ENCODE measurements around the gene RAPGEF5. TPM values are rescaled to one million over a fixed set of nuclear protein-coding genes. Genes with fewer than 3 reads are reported as not detected.

The RAPGEF5 gene
- total RNA-seq, 2 donors from 2014 or later: 19.4 to 32.5 TPM

- Histone ChIP-seq H3K4me1 (no peaks in the 10 kb centered on the region), H3K27ac (no peak overlapping the region), H3K9me3 (no peaks in the 10 kb centered on the region), H3K4me3 (no peak overlapping the region), H3K36me3 (no peaks in the 10 kb centered on the region), H3K27me3 (no peaks in the 10 kb centered on the region)
- DNase-seq (ENCODE audit: low spot score): no peak
- TF ChIP-seq, protein P1, sequence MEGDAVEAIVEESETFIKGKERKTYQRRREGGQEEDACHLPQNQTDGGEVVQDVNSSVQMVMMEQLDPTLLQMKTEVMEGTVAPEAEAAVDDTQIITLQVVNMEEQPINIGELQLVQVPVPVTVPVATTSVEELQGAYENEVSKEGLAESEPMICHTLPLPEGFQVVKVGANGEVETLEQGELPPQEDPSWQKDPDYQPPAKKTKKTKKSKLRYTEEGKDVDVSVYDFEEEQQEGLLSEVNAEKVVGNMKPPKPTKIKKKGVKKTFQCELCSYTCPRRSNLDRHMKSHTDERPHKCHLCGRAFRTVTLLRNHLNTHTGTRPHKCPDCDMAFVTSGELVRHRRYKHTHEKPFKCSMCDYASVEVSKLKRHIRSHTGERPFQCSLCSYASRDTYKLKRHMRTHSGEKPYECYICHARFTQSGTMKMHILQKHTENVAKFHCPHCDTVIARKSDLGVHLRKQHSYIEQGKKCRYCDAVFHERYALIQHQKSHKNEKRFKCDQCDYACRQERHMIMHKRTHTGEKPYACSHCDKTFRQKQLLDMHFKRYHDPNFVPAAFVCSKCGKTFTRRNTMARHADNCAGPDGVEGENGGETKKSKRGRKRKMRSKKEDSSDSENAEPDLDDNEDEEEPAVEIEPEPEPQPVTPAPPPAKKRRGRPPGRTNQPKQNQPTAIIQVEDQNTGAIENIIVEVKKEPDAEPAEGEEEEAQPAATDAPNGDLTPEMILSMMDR (IDR thresholded peaks at IDR 0.05): no peak
Observed at GRCh38 chr7:22400936-22401553, 44.1 kb upstream of the RAPGEF5 start.

DNA sequence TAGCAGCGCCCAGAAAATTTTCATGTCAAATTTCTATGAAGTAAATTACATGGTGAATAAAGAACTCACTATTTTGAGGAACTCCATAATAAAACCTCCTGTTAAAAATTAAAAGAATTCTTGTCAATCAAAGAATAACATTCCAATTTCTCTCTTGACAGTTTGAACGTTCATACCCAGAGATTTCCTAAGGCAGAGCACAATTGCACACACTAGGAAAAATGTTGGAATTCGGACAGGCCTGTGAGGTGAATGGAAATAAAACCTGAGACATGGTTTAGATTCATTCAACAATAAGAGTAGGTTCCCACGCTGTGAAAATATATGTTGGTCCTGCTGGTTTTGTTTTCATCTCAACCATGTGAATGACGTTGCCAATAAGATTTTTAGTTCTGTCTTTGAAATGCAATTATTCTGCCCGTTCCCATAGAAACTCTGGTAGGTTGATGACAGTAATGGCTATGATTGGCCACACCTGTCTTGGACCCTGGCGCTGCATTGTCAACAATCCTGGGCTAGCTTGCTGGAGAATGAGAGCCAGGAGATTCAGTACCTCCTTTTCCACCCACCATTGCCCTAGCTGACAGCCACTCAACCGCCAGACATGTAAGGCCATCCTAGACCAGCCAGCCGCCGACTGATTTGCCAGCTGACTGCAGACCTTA, 43.3 kb upstream of the RAPGEF5 start:
- DNase-seq (ENCODE audit: low spot score): no peak
- Histone ChIP-seq H3K4me3 (no peak overlapping the region), H3K4me1 (no peaks in the 10 kb centered on the region), H3K36me3 (no peaks in the 10 kb centered on the region), H3K27ac (no peak overlapping the region), H3K27me3 (no peaks in the 10 kb centered on the region), H3K9me3 (no peaks in the 10 kb centered on the region)
- TF ChIP-seq, protein P1 (IDR thresholded peaks at IDR 0.05): no peak

GRCh38 chr7:22399546-22399945, 42.6 kb upstream of the RAPGEF5 start:
- Histone ChIP-seq H3K9me3 (no peaks in the 10 kb centered on the region), H3K27ac (no peak overlapping the region), H3K4me1 (no peaks in the 10 kb centered on the region), H3K36me3 (no peaks in the 10 kb centered on the region), H3K4me3 (no peak overlapping the region), H3K27me3 (no peaks in the 10 kb centered on the region)
- TF ChIP-seq, protein P1 (IDR thresholded peaks at IDR 0.05): no peak
- no peak for DNase-seq (ENCODE audit: low spot score)

- H3K27me3 ChIP-seq: no peaks in the 10 kb centered on the region
- TF ChIP-seq, protein P1 (IDR thresholded peaks at IDR 0.05): no peak
- DNase-seq (ENCODE audit: low spot score): no peak
- H3K27ac ChIP-seq: no peak overlapping the region
- no peak overlapping the region for H3K4me3 ChIP-seq
- no peaks in the 10 kb centered on the region for H3K4me1 ChIP-seq
- H3K9me3 ChIP-seq: no peaks in the 10 kb centered on the region
- no peaks in the 10 kb centered on the region for H3K36me3 ChIP-seq
Observed at GRCh38 chr7:22399091-22399490, 42.1 kb upstream of the RAPGEF5 start.

GRCh38 chr7:22397981-22398380, 41.0 kb upstream of the RAPGEF5 start:
- Histone ChIP-seq H3K4me3 (no peak overlapping the region), H3K9me3 (no peaks in the 10 kb centered on the region), H3K27me3 (no peaks in the 10 kb centered on the region), H3K27ac (no peak overlapping the region), H3K4me1 (no peaks in the 10 kb centered on the region), H3K36me3 (no peaks in the 10 kb centered on the region)
- no peak for DNase-seq (ENCODE audit: low spot score)
- TF ChIP-seq, protein P1 (IDR thresholded peaks at IDR 0.05): no peak
